HG03280 (cell line): ENCODE data around the gene GFPT2.
"Not testable (repeated sequence)": the region's sequence is repeated elsewhere in the genome, so short reads cannot be mapped to it uniquely, and the experiment has no call there.

Experiments
- ATAC-seq: cut with Tn5 transposase; IDR thresholded peaks from one replicate; pipeline ENCODE4 v1.9.1; 2021; ENCODE audit warnings: mild to moderate bottlenecking, moderate library complexity; ENCODE audit not compliant: unreplicated experiment

The GFPT2 gene

GRCh38 chr5:180311216-180311615 is 41.9 kb downstream of the GFPT2 start:
- no peak for ATAC-seq

GRCh38 chr5:180306796-180307195 is 46.3 kb downstream of the GFPT2 start:
- no peak for ATAC-seq

- no peak for ATAC-seq
Measured at GRCh38 chr5:180305481-180305880, 47.7 kb downstream of the GFPT2 start.

GRCh38 chr5:180304431-180305375 is 48.4 kb downstream of the GFPT2 start:
- no peak for ATAC-seq

- no peak for ATAC-seq
Measured at GRCh38 chr5:180304016-180304292, 49.2 kb downstream of the GFPT2 start.

- ATAC-seq, result no peak
Measured at GRCh38 chr5:180303226-180304015, 49.7 kb downstream of the GFPT2 start.

- no peak for ATAC-seq
Measured at GRCh38 chr5:180302256-180302655, 50.9 kb downstream of the GFPT2 start.

GRCh38 chr5:180301253-180301652 is 51.9 kb downstream of the GFPT2 start:
- no peak for ATAC-seq

- ATAC-seq, result no peak
Measured at GRCh38 chr5:180299526-180299925, 53.6 kb downstream of the GFPT2 start.

GRCh38 chr5:180299014-180299413 is 54.1 kb downstream of the GFPT2 start:
- ATAC-seq, result not testable (repeated sequence)

- no peak for ATAC-seq
Measured at GRCh38 chr5:180297587-180298282, 55.4 kb downstream of the GFPT2 start.

GRCh38 chr5:180296771-180297170 is 56.4 kb downstream of the GFPT2 start:
- no peak for ATAC-seq

- no peak for ATAC-seq
Measured at GRCh38 chr5:180294913-180295555, 58.1 kb downstream of the GFPT2 start.

GRCh38 chr5:180294411-180294810 is 58.7 kb downstream of the GFPT2 start:
- no peak for ATAC-seq

- ATAC-seq, result peak; percentile 79
Measured at GRCh38 chr5:180291943-180292831, 60.9 kb downstream of the GFPT2 start, which contains the start of gene MAPK9. Gene MAPK9 (minus strand): TSS chr5:180292083. CDS start chr5:180280561, 11,522 bp downstream.

- peak; percentile 40 for ATAC-seq
Measured at GRCh38 chr5:180291234-180291940, 61.7 kb downstream of the GFPT2 start.

GRCh38 chr5:180290568-180291233 is 62.4 kb downstream of the GFPT2 start:
- no peak for ATAC-seq

- ATAC-seq, result no peak
Measured at GRCh38 chr5:180289966-180290365, 63.2 kb downstream of the GFPT2 start.

GRCh38 chr5:180289433-180289832 is 63.7 kb downstream of the GFPT2 start:
- ATAC-seq, result no peak
